DND-41 (cell line): ENCODE data around the gene AFF4.

Experiments used
- ATAC-seq: fragments of 200-7000 bp; cut with Tn5 transposase; 3 replicates; pipeline ENCODE4 v1.9.1; 2021; ENCODE audit warnings: low read depth; ENCODE audit not compliant: insufficient read depth
- DNase-seq: peaks from one replicate; pipeline ENCODE4 v3.0.0-alpha.2; 2020
- H2AFZ ChIP-seq: 2 replicates; pipeline ENCODE4 v1.6.0; 2012; ENCODE audit warnings: low read depth, low read length
- H3K27ac ChIP-seq: 2 replicates; pipeline ENCODE4 v1.5.1; 2012; ENCODE audit warnings: low read length, inconsistent platforms
- H3K27me3 ChIP-seq: fragments of 200-600 bp; sonication (generic); 2 replicates; pipeline ENCODE4 v1.6.0; 2012; ENCODE audit warnings: low read length, mild to moderate bottlenecking, inconsistent platforms; ENCODE audit not compliant: insufficient read depth, poor library complexity
- H3K36me3 ChIP-seq: 2 replicates; pipeline ENCODE4 v1.5.1; 2012; ENCODE audit warnings: low read length, inconsistent platforms; ENCODE audit not compliant: insufficient read depth
- H3K4me1 ChIP-seq: 2 replicates; pipeline ENCODE4 v1.5.1; 2012; ENCODE audit warnings: mild to moderate bottlenecking, low read length; ENCODE audit not compliant: insufficient read depth
- H3K4me2 ChIP-seq: 2 replicates; pipeline ENCODE4 v1.6.0; 2012; ENCODE audit warnings: mild to moderate bottlenecking, moderate library complexity, low read length, inconsistent platforms; ENCODE audit not compliant: insufficient read depth
- H3K4me3 ChIP-seq, 2 experiments: fragments of 200-600 bp in 1 of 2; shearing (Covaris generic) in 1 of 2; 2 replicates each; pipeline ENCODE4 v1.5.1; 2012 to 2016; ENCODE audit warnings: inconsistent platforms in 2 of 2, low read length in 2 of 2, mild to moderate bottlenecking in 2 of 2, low read depth in 1 of 2, moderate library complexity in 1 of 2
- H3K79me2 ChIP-seq: 2 replicates; pipeline ENCODE4 v1.6.0; 2012; ENCODE audit warnings: low read length, inconsistent platforms; ENCODE audit not compliant: insufficient read depth
- H3K9ac ChIP-seq: 2 replicates; pipeline ENCODE4 v1.6.0; 2012; ENCODE audit warnings: low read depth, mild to moderate bottlenecking, inconsistent platforms, low read length, moderate library complexity
- H3K9me3 ChIP-seq: 2 replicates; pipeline ENCODE4 v1.5.1; 2012; ENCODE audit warnings: low read length, moderate library complexity, mild to moderate bottlenecking, inconsistent platforms; ENCODE audit not compliant: insufficient read depth, severe bottlenecking
- H4K20me1 ChIP-seq: 2 replicates; pipeline ENCODE4 v1.6.0; 2012; ENCODE audit warnings: low read length; ENCODE audit not compliant: insufficient read depth
- CTCF ChIP-seq: IDR thresholded peaks from 2 replicates; pipeline ENCODE4 v1.5.1; 2012; ENCODE audit warnings: borderline replicate concordance, low read length, moderate library complexity, mild to moderate bottlenecking; ENCODE audit not compliant: poor library complexity, severe bottlenecking; ENCODE audit errors: extremely low read depth
- EZH2 ChIP-seq: IDR thresholded peaks from 3 replicates; pipeline ENCODE4 v1.6.1; 2012; ENCODE audit warnings: borderline replicate concordance, low read depth, mild to moderate bottlenecking, moderate library complexity, low read length, inconsistent platforms; ENCODE audit not compliant: severe bottlenecking

AFF4 gene

GRCh38 chr5:132876020-132876759 is 87.2 kb downstream of the AFF4 start:
- no peak overlapping the region for H3K9ac ChIP-seq
- H3K9me3 ChIP-seq: no peaks in the 10 kb centered on the region
- no peaks in the 10 kb centered on the region for H3K4me1 ChIP-seq
- H3K27ac ChIP-seq: no peak overlapping the region
- TF ChIP-seq CTCF (no peak), EZH2 (no peak)
- peaks cover 3% of the 10 kb centered on the region; the same call in 1 of the 2 replicates for H4K20me1 ChIP-seq
- H3K79me2 ChIP-seq: no peaks in the 10 kb centered on the region
- no peak overlapping the region for H3K4me2 ChIP-seq
- DNase-seq: no peak
- H3K27me3 ChIP-seq: no peaks in the 10 kb centered on the region
- no peak overlapping the region for H2AFZ ChIP-seq
- peaks cover 71% of the 10 kb centered on the region for H3K36me3 ChIP-seq
- H3K4me3 ChIP-seq: no peak overlapping the region
- ATAC-seq: no peak

- ATAC-seq (peak; percentile 15; the same call in 1 of the 3 replicates), DNase-seq (no peak)
- Histone ChIP-seq H3K4me3 (no peak overlapping the region), H2AFZ (no peak overlapping the region), H3K4me1 (no peaks in the 10 kb centered on the region), H3K9me3 (no peaks in the 10 kb centered on the region), H3K36me3 (peaks cover 66% of the 10 kb centered on the region), H3K27ac (no peak overlapping the region), H3K79me2 (no peaks in the 10 kb centered on the region), H3K9ac (no peak overlapping the region), H3K27me3 (no peaks in the 10 kb centered on the region), H3K4me2 (no peak overlapping the region), H4K20me1 (peaks cover 3% of the 10 kb centered on the region; the same call in 1 of the 2 replicates)
- TF ChIP-seq CTCF (no peak), EZH2 (no peak)
These were observed 89.5 kb downstream of the AFF4 start for GRCh38 chr5:132873930-132874271.

- peaks cover 2% of the 10 kb centered on the region; the same call in 1 of the 2 replicates for H3K4me1 ChIP-seq
- H3K79me2 ChIP-seq: 0 out of 2 replicates have a peak, but pooled peaks cover 2% of the 10 kb centered on the region
- H3K36me3 ChIP-seq: peaks cover 66% of the 10 kb centered on the region
- H3K4me2 ChIP-seq: no peak within 1 kb of the TSS
- H3K4me3 ChIP-seq: no peak within 1 kb of the TSS
- no peak within 1 kb of the TSS for H3K27ac ChIP-seq
- ATAC-seq (peak; percentile 9; the same call in 1 of the 3 replicates), DNase-seq (no peak)
- H2AFZ ChIP-seq: no peak within 1 kb of the TSS
- H3K9me3 ChIP-seq: no peaks in the 10 kb centered on the region
- H3K9ac ChIP-seq: no peak within 1 kb of the TSS
- TF ChIP-seq CTCF (no peak), EZH2 (no peak)
- H3K27me3 ChIP-seq: no peaks in the 10 kb centered on the region
- peaks cover 3% of the 10 kb centered on the region; the same call in 1 of the 2 replicates for H4K20me1 ChIP-seq
These were observed 90.1 kb downstream of the AFF4 start, which contains the start of gene LEAP2 for GRCh38 chr5:132873119-132873929. Gene LEAP2 (plus strand): TSS chr5:132873668. CDS start chr5:132873695, 27 bp downstream.
